HG02870 (cell line): ENCODE measurements around the gene DKKL1.

ENCODE experiments used
- ATAC-seq: cut with Tn5 transposase; IDR thresholded peaks from one replicate; pipeline ENCODE4 v1.9.1; 2021; ENCODE audit warnings: mild to moderate bottlenecking, moderate library complexity; ENCODE audit not compliant: unreplicated experiment

DKKL1 gene

GRCh38 chr19:49418511-49418910 is 54.8 kb downstream of the DKKL1 start:
- ATAC-seq = no peak

GRCh38 chr19:49419173-49419572 is 55.5 kb downstream of the DKKL1 start:
- ATAC-seq = no peak

GRCh38 chr19:49420227-49420626 is 56.5 kb downstream of the DKKL1 start:
- ATAC-seq = no peak

GRCh38 chr19:49421039-49421877 is 57.6 kb downstream of the DKKL1 start:
- no peak for ATAC-seq

GRCh38 chr19:49421878-49422202 is 58.2 kb downstream of the DKKL1 start:
- no peak for ATAC-seq

- no peak for ATAC-seq
Observed at GRCh38 chr19:49422407-49423070, 58.9 kb downstream of the DKKL1 start.

- no peak for ATAC-seq
Observed at GRCh38 chr19:49423071-49423984, 59.7 kb downstream of the DKKL1 start, which contains the start of gene PTH2. Gene PTH2 (minus strand): TSS chr19:49423441. CDS start chr19:49423339, 102 bp downstream.

- ATAC-seq = no peak
Observed at GRCh38 chr19:49423985-49424303, 60.3 kb downstream of the DKKL1 start.
